ENCODE data around the gene UBE2O.

UBE2O gene

GRCh38 chr17:76485569-76485968, 32.6 kb upstream of the UBE2O start:
- no peak for DNase-seq (ENCODE audit: low read depth)

GRCh38 chr17:76484228-76484725, 31.3 kb upstream of the UBE2O start:
- no peak for DNase-seq (ENCODE audit: low read depth)

GRCh38 chr17:76481071-76481655, 28.2 kb upstream of the UBE2O start:
- DNase-seq (ENCODE audit: low read depth), result no peak

GRCh38 chr17:76480632-76481031, 27.7 kb upstream of the UBE2O start:
- DNase-seq (ENCODE audit: low read depth), result no peak

- no peak for DNase-seq (ENCODE audit: low read depth)
Observed at GRCh38 chr17:76479515-76480060, 26.6 kb upstream of the UBE2O start.

- DNase-seq (ENCODE audit: low read depth), result no peak
Observed at GRCh38 chr17:76478730-76479514, 26.0 kb upstream of the UBE2O start.

GRCh38 chr17:76478097-76478496, 25.1 kb upstream of the UBE2O start:
- DNase-seq (ENCODE audit: low read depth), result no peak

- DNase-seq (ENCODE audit: low read depth), result no peak
Observed at GRCh38 chr17:76477576-76477975, 24.6 kb upstream of the UBE2O start.

- DNase-seq (ENCODE audit: low read depth), result no peak
Observed at GRCh38 chr17:76476736-76477135, 23.8 kb upstream of the UBE2O start.

- DNase-seq (ENCODE audit: low read depth), result no peak
Observed at GRCh38 chr17:76475302-76475701, 22.4 kb upstream of the UBE2O start.

- DNase-seq (ENCODE audit: low read depth), result no peak
Observed at GRCh38 chr17:76474894-76475293, 21.9 kb upstream of the UBE2O start.

GRCh38 chr17:76474238-76474637, 21.3 kb upstream of the UBE2O start:
- DNase-seq (ENCODE audit: low read depth), result no peak

- no peak for DNase-seq (ENCODE audit: low read depth)
Observed at GRCh38 chr17:76473541-76473985, 20.6 kb upstream of the UBE2O start.

- no peak for DNase-seq (ENCODE audit: low read depth)
Observed at GRCh38 chr17:76472726-76473125, 19.8 kb upstream of the UBE2O start.

- DNase-seq (ENCODE audit: low read depth), result no peak
Observed at GRCh38 chr17:76472258-76472645, 19.3 kb upstream of the UBE2O start.

GRCh38 chr17:76471498-76472257, 18.7 kb upstream of the UBE2O start:
- no peak for DNase-seq (ENCODE audit: low read depth)

GRCh38 chr17:76469991-76470739, 17.2 kb upstream of the UBE2O start:
- DNase-seq (ENCODE audit: low read depth), result no peak

GRCh38 chr17:76469076-76469990, 16.4 kb upstream of the UBE2O start:
- no peak for DNase-seq (ENCODE audit: low read depth)

- DNase-seq (ENCODE audit: low read depth), result no peak
Observed at GRCh38 chr17:76468634-76469010, 15.7 kb upstream of the UBE2O start.

- no peak for DNase-seq (ENCODE audit: low read depth)
Observed at GRCh38 chr17:76467809-76468633, 15.1 kb upstream of the UBE2O start.
